NCI-H2227 (cell line): ENCODE data around the gene LSS.

Experiments
- DNase-seq: peaks from one replicate; lab custom pipeline; 2025; ENCODE audit not compliant: unreplicated experiment; lab: John Stamatoyannopoulos, UW

LSS gene

GRCh38 chr21:46228345-46229051 lies at the start of gene LSS:
Gene LSS (minus strand): TSS chr21:46228774. CDS start chr21:46228745, 29 bp downstream.
- peak; percentile 98 for DNase-seq

DNA sequence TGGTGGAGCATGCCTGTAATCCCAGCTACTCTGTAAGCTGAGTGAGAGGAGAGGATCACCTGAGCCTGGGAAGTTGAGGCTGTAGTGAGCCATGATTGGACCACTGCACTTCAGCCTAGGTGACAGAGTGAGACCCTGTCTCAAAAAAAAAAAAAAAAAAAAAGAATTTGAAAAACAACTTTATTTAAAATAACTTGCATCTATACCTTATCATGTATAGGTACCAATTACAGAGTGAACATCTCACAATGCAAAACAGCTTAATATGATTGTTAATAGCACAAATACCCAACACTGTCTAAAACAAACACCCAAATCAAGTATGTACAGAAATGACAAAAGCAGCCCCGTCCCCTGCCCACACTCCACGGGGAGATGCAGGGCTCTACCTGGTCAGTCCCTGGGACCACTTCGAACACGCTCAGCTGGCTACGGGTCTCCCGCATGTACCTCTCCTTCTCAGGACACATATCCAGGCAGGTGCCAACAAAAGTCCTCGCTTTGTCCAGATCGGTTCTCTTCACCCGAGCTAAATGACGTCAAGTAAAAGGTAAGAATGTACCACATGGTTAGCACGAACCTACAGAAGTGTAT lies 46.3 kb upstream of the LSS start:
- DNase-seq: no peak

GRCh38 chr21:46273341-46273740 lies 44.8 kb upstream of the LSS start:
- no peak for DNase-seq

GRCh38 chr21:46269466-46269865 lies 40.9 kb upstream of the LSS start:
- DNase-seq: no peak

GRCh38 chr21:46268371-46268770 lies 39.8 kb upstream of the LSS start:
- DNase-seq: no peak

DNA sequence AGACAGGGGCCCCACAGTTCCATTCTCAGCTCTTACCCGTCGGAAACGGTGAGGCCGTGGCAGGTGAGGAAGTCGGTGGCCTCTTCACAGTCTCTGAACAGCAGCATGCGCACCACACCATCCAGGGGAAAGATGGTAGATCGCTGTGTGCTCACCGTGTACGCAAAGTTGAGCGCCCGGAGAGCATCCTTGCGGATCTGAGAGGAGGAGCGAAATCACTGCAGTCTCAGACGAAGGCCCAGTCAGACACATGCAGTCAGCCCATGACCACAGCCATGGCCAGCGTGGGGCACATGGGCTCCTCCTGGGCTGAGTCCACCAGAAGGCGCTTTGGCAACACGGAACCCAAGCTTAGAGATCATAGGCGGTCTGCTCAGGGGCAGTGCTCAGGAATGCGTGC lies 38.4 kb upstream of the LSS start:
- DNase-seq: no peak

DNA sequence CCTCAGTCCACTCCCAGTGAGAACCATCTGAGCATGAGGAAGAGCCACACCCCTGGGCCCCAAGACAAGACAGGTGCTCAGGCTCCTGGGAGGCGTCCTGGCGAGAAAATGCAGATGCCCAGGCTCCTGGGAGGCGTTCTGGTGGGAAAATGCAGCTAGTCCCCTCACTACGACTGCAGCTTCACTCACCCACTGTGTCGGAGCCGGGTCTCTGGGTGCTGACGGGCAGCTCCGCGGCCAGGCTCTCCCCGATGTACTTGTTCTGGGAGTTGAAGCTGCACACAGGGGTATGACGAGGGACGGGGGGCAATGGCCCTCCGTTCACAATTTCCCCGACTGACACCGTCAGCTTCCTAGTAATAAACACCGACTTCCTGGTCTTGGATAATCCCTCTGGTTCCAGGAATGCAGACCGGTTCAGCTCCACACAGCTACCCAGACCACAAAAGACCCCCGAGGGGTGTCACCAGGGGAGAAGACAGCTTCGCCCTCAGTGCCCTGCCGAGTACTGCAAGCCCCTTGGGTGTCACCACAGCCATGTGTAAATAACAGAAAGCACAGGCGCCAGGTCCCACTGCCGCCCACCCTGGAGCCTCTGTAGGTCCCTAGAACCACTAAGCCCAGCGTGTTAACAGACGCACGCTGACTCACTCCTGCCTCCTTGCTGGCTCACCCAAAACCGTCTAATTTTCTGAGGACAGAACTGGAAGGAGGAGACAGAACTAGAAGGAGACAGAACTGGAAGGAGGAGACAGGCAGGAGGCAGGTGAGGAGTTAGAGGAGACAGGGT lies 37.4 kb upstream of the LSS start:
- DNase-seq: no peak

- DNase-seq: no peak
Observed at GRCh38 chr21:46264690-46265144, 36.1 kb upstream of the LSS start.

GRCh38 chr21:46264046-46264689 lies 35.6 kb upstream of the LSS start:
- no peak for DNase-seq

DNA sequence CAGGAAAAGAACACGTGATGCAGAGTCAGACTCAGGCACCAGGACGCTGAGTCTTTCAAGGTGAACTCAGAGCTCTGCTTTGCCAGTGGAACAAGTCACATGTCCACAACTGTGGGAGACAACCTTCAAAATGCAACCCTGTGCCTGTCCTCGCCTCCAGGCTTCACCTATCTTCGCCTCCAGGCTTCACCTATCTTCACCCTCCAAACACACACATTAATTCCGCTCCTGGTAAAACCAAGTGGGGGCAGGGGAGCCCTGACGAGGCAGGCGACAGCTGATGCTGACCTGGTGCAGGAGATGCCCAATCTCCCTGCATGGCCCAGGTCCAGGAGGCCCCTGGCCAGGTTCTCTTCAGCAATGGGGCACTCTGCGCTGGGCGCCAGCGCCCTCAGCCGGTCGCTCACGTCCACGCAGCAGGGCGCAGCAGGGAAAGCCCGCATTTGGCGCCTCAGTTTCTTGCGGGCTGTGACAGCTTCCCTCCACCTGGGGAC lies 28.0 kb upstream of the LSS start:
- no peak for DNase-seq

GRCh38 chr21:46255758-46256337 lies 27.3 kb upstream of the LSS start:
- DNase-seq: no peak

GRCh38 chr21:46255166-46255565 lies 26.6 kb upstream of the LSS start:
- DNase-seq: no peak

GRCh38 chr21:46254208-46254975 lies 25.8 kb upstream of the LSS start:
- DNase-seq: no peak

- DNase-seq: peak; percentile 8
Observed at GRCh38 chr21:46253610-46254124, 25.1 kb upstream of the LSS start.

DNA sequence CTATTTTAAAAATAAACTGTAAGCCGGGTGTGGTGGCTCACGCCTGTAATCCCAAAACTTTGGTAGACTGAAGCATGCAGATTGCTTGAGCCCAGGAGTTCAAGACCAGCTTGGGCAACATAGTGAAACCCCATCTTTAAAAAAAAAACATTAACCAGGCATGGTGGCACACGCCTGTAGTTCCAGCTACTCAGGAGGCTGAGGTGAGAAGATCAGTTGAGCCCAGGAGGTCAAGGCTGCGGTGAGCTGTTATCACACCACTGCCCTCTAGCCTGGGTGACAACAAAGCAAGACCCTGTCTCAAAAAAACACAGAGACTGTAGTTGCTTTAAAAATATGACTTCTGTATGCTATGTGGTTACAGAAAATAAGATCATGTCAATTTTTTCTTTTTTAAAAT lies 24.3 kb upstream of the LSS start:
- no peak for DNase-seq

- DNase-seq: no peak
Observed at GRCh38 chr21:46250146-46250725, 21.7 kb upstream of the LSS start.

- DNase-seq: no peak
Observed at GRCh38 chr21:46248827-46249226, 20.3 kb upstream of the LSS start.

GRCh38 chr21:46248422-46248782 lies 19.8 kb upstream of the LSS start:
- DNase-seq: no peak

DNA sequence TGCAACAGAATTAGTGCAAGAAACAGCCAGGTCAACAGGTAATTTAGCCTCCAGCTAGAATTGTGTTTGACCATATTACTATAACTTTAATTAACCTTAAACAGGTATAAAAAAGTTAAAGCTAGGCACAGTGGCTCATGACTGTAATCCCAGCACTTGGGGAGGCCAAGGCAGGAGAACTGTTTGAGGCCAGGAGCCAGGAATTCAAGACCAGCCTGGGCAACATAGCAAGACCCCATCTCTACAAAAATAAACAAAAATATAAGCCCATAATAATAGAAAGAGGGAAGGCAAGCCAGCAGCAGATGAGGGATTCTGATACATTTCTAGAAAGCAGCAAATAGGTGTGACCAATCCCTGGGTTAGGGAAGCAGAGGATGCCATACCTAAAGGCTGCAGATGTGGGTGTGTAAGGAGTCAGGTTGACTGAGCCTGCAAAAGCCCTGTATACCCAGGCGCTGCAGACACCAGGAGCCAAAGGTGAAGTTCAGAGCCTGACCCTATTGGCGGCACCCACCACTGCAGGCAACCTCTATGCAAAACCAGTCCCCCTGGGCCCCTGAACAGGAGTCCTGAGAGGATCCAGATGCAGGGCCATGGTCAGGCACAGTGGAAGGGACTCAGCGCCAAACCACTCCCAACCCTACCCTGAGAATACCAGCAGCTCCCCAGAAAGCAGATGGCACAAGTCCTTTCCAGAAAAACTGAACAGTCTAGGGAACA lies 19.3 kb upstream of the LSS start:
- no peak for DNase-seq
